C4-2B (cell line): ENCODE measurements around the gene TWF2.
A peak's percentile ranks its signal among the peaks of the same experiment; 100 is the strongest.

Experiments used
- H3K27ac ChIP-seq: fragments of 450-650 bp; 2 replicates; pipeline ENCODE4 v1.5.1; 2017
- CTCF ChIP-seq: fragments of 450-650 bp; conservative IDR thresholded peaks from 2 replicates; pipeline ENCODE4 v1.5.1; 2017; ENCODE audit warnings: mild to moderate bottlenecking
- ZFX ChIP-seq: fragments of 450-650 bp; IDR thresholded peaks from 2 replicates; pipeline ENCODE4 v1.6.1; 2017

The TWF2 gene

GRCh38 chr3:52218454-52218853 lies 20.5 kb downstream of the TWF2 start:
- TF ChIP-seq CTCF: no peak
- no peak for TF ChIP-seq ZFX

GRCh38 chr3:52218026-52218425 lies 20.9 kb downstream of the TWF2 start:
- TF ChIP-seq CTCF (no peak), ZFX (no peak)
- peak overlapping the region; percentile 76 for H3K27ac ChIP-seq

More at GRCh38 chr3:52218454-52218853, 20.5 kb downstream of the TWF2 start:
- H3K27ac ChIP-seq: peak overlapping the region; percentile 76

DNA sequence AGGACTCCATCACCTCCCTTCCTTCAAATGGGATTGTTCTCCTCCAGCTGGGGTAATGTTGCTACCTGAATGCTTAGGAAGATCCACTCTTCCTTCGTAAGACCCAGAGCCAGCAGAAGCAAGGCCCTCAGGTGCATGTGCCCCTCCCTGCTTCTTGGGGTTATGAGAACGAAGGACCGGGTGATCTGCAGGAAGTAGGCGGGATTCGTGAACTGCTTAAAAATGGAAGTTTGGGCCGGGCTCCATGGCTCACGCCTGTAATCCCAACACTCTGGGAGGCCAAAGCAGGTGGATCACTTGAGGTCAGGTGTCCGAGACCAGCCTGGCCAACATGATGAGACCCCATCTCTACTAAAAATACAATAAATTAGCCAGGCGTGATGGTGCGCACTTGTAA lies 21.6 kb downstream of the TWF2 start:
- TF ChIP-seq ZFX: no peak
- no peak for TF ChIP-seq CTCF
- H3K27ac ChIP-seq: peak overlapping the region; percentile 76

DNA sequence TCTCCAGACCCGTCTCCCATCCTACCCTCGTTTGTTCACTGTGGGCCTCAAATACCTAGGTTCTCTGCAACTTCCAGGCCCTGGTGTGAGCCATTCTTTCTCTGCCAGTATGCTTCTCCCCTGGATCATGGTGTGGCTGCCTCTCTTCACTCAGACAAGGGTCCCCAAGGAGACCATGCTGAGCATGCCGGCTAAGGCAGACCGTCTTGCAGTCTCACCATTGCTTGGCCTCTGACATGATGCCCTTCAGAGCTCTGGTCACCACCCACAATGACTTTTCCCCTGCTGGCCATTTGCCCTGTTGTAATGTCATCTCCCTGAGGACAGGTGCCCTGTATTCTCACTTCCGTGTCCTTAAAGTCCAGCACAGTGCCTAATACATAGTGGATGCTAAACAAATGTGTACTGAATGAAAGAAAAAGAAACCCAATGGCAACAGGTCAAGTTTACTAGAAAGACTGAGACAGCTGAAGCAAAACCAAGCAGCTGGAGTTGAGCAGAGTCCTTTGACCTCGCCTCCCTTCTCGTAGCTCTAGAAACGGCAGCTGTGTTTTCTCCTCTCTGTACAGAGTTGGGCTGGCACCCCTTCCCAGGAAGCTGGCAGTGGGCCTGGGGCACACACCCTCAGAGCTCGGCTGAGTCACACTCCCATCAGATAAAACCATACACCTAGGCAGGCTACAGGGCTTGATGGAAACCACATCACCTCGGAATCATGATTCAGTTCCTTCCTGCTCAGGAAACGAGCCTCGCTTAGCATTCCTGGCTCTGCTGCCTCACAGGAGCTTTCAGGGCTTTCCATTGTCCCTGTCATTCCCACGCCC lies 22.2 kb downstream of the TWF2 start:
- peak overlapping the region; percentile 76 for H3K27ac ChIP-seq
- TF ChIP-seq CTCF (no peak), ZFX (no peak)

DNA sequence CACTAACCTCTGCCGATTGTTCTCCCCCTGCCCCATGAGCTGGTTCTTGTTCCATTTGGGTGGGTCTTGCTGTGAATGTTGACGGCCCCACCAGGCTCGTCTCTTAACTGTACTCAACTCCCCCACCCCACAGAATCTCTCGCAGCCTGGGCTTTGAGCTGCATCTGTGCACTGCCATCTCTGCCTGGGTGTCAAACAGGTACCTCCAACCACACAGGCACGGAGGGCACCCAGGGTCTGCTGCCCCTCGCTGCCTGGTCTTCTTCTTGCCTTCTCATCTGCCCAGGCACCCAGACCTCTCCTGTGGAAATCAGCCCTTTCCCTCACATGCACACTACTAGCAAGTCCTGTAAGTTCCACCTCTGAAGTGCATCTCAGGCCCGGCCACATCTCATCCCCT lies 23.6 kb downstream of the TWF2 start:
- no peak for TF ChIP-seq CTCF
- TF ChIP-seq ZFX: no peak
- peak overlapping the region; percentile 76 for H3K27ac ChIP-seq

- H3K27ac ChIP-seq: no peak overlapping the region
- no peak for TF ChIP-seq ZFX
These were observed 25.1 kb downstream of the TWF2 start for GRCh38 chr3:52213901-52214300.

DNA sequence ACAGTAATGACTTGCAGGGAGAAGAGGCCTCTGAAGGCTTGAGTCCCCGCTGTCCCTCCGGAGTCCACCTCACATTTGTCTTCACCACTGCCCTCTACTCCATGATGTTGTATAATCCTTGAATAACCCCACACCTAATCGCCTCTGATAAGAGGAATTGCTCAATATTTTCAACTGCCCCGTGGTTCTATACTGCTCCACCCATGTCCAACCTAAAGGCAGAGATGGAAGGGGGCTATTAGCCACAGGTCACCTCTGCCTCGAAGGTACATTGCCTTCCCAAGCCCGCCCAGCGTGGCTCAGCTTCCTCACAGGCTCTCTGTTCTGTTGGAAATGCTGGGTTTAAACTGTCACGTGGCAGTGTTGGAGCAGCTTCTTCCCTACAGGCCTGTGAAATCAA lies 26.0 kb downstream of the TWF2 start:
- H3K27ac ChIP-seq: no peak overlapping the region
- TF ChIP-seq ZFX (no peak), CTCF (no peak)
